ENCODE data around the gene TXNDC12. TPM values are rescaled to one million over a fixed set of nuclear protein-coding genes. Genes with fewer than 3 reads are reported as not detected.

Gene TXNDC12
- total and polyA plus RNA-seq, 9 of the 15 experiments (the other 6 are each of a cell fraction or from before 2014, with no cell fraction given), result 17.0 to 60.8 (median 37.8) TPM

- peak; percentile 92 for TF ChIP-seq SRSF3 (IDR thresholded peaks at IDR 0.05; ENCODE audit: insufficient read depth, low read length)
- TF ChIP-seq TRIM25 (IDR thresholded peaks at IDR 0.05; ENCODE audit: borderline replicate concordance), result no peak
- TF ChIP-seq SAFB2 (IDR thresholded peaks at IDR 0.05; ENCODE audit: borderline replicate concordance, low read depth, low read length, severe bottlenecking), result no peak
- TF ChIP-seq ZNF778 (CRISPR knock-in tag; IDR thresholded peaks at IDR 0.05), result no peak
- no peak; the same call in 1 of the 2 replicates for TF ChIP-seq ARID1B (IDR thresholded peaks at IDR 0.05)
- TF ChIP-seq NR2C1 (IDR thresholded peaks at IDR 0.05), result no peak; the same call in none of the 2 replicates
- TF ChIP-seq NR2C1 (tag; IDR thresholded peaks at IDR 0.05), result no peak; the same call in 1 of the 2 replicates
- TF ChIP-seq TSC22D4 (tag; IDR thresholded peaks at IDR 0.05), result no peak
- TF ChIP-seq ELF1 (tag; IDR thresholded peaks at IDR 0.05), result peak; percentile 69
- no peak for TF ChIP-seq ZNF586 (CRISPR knock-in tag; conservative IDR thresholded peaks at IDR 0.05)
- TF ChIP-seq DDX20 (tag; IDR thresholded peaks at IDR 0.05; ENCODE audit: low read depth), result no peak
- TF ChIP-seq FOXP4 (CRISPR knock-in tag; IDR thresholded peaks at IDR 0.05; ENCODE audit: borderline replicate concordance), result peak; percentile 89; the same call in 1 of the 2 replicates
- TF ChIP-seq TFE3 (CRISPR knock-in tag; IDR thresholded peaks at IDR 0.05), result peak; percentile 19; the same call in 1 of the 2 replicates
- TF ChIP-seq HDAC6 (IDR thresholded peaks at IDR 0.05; ENCODE audit: low read depth, low read length), result no peak
- no peak for TF ChIP-seq ZNF592 (IDR thresholded peaks at IDR 0.05)
- TF ChIP-seq GTF2E2 (tag; IDR thresholded peaks at IDR 0.05), result no peak
- TF ChIP-seq TEAD4 (IDR thresholded peaks at IDR 0.05; ENCODE audit: low read length), result no peak
- TF ChIP-seq TEAD4 (CRISPR knock-in tag; IDR thresholded peaks at IDR 0.05; ENCODE audit: borderline replicate concordance), result peak; percentile 79; the same call in 1 of the 2 replicates
Observed at GRCh38 chr1:52056163-52056936, 1.4 kb upstream of the TXNDC12 start, which contains the start of gene BTF3L4 (continued).
